ENCODE results near the gene ASXL1.

GRCh38 chr20:32456869-32457478 is 98.8 kb downstream of the ASXL1 start:
- no peak for TF ChIP-seq ESRRA (CRISPR knock-in tag; IDR thresholded peaks at IDR 0.05; ENCODE audit: borderline replicate concordance)
- TF ChIP-seq CREM (CRISPR knock-in tag; IDR thresholded peaks at IDR 0.05): no peak
- TF ChIP-seq FOXJ3 (CRISPR knock-in tag; IDR thresholded peaks at IDR 0.05; ENCODE audit: borderline replicate concordance): no peak
